Stimulated activated CD8-positive, alpha-beta memory T cell treated with anti-CD3 and anti-CD28 coated beads, Interleukin-4, amount 100 ng/mL, for 1 hour (primary cell): ENCODE results near the gene SLC27A2.

Source experiments
- DNase-seq, 2 donors: peaks; one replicate each; pipeline ENCODE4 v3.0.0-alpha.2; 2020; ENCODE audit warnings: low read depth in 2 of 2, low spot score in 1 of 2

The SLC27A2 gene

GRCh38 chr15:50190166-50190570 is 8.2 kb downstream of the SLC27A2 start:
- no peak for DNase-seq

- no peak for DNase-seq
These were observed 8.7 kb downstream of the SLC27A2 start for GRCh38 chr15:50190723-50191122.

- no peak for DNase-seq
These were observed 10.2 kb downstream of the SLC27A2 start for GRCh38 chr15:50192164-50192563.

GRCh38 chr15:50192926-50193620 is 11.1 kb downstream of the SLC27A2 start:
- DNase-seq, result no peak

DNA sequence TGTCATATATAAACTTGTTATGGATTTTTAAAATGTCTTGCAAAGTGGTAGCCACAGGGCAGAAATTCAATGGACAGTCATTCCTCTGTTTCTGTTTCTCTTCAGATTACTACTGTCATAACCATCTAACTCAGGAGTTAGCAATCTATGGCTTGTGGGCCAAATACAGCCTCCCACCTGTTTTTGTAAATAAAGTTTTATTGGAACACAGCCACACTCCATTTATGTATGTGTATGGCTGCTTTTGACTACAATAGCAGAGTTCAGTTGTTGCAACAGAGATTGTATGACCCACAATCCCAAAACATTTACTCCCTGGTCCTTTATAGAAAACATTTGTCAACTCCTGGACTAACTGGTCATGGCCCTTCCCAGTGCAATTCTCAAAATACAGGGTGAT is 20.0 kb downstream of the SLC27A2 start:
- DNase-seq, result no peak

GRCh38 chr15:50206020-50206419 is 24.0 kb downstream of the SLC27A2 start:
- no peak for DNase-seq

DNA sequence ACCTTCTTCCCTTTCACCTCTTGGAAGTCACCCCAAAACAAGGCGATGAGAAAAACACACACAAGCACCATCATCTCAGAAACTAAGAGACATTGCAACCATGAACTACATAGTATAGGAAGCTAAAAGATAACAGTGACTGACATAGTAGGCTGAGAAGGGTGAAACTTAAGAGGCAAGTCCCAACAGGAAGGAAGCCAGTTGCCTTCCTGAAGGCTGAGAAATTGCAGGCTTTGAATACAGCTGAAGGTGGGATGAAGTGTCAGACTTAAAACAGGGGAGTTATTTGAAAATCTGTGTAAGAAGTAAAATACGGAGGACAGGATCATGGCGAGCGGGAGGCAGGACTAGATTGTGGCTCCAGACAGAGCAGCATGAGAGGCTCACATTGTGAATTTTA is 27.8 kb downstream of the SLC27A2 start:
- no peak for DNase-seq

DNA sequence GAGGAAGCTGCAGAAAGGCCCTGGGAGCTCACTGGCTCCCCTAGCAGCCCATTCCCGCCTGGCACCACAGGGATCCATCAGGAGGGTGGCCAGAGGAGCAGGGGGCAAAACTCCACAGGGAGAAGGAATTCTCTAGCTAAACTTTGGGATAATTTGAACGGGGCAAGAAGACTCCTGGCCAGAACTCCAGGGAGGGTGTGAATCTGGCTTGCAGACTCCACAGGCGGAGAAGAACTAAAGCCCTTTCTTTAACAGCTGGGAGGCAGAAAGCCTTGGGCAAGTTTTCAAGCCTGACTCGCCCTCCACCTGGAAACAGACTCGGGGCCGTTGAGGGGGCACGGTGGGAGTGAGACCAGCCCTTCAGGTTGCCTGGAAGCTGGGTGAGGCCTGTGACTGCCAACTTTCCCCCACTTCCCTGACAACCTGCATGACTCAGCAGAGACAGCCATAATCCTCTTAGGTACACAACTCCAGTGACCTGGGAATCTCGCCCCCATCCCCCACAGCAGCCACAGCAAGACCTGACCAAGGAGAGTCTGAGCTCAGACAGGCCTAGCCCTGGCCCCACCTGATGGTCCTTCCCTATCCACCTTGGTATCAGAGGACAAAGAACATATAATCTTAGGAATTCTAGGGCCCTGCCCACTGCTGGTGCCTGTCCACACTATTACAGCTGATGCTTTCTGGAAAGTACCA is 28.6 kb downstream of the SLC27A2 start:
- no peak for DNase-seq

DNA sequence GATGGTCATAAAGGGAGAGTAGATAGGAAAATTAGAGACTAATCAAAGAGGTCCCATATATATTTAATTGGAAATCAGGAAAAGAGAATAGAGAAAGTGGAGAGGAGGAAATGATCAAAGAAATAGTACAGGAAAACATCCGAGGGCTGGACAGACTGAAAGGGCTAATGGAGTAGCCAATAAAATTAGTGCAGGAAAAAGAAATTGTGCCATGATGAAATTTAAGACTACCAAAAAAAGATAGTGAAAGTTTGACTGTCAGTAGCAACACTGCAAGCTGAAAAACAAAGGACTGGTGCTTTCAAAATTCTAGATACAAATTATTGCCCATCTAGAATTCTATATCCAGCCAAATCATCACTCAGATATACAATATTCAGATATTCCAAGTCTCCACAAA is 36.3 kb downstream of the SLC27A2 start:
- DNase-seq, result no peak

GRCh38 chr15:50218691-50219090 is 36.7 kb downstream of the SLC27A2 start:
- no peak for DNase-seq

DNA sequence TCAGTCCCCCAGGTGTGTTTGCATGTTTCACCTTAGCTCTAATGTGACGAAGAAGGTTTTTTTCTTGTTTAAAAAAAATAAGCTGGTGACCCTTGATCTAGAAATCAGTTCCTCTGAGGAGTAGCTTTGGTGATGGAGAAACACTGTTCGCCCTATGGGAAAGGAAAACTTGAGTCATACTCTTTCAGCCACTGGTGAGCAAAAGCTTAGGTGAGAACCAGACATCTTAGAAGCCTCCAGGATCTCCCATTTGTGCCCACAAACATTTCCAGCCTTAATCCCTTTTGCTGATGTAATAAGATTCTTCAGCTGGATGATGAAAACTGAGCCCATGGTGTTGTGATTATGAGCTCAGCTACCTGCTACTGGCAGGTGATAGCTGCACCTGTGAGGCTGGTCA is 37.8 kb downstream of the SLC27A2 start:
- DNase-seq, result no peak

- DNase-seq, result no peak
These were observed 40.2 kb downstream of the SLC27A2 start for GRCh38 chr15:50222181-50222580.

GRCh38 chr15:50224606-50225005 is 42.6 kb downstream of the SLC27A2 start:
- no peak for DNase-seq

- no peak for DNase-seq
These were observed 43.1 kb downstream of the SLC27A2 start for GRCh38 chr15:50225057-50225456.

GRCh38 chr15:50225938-50226337 is 43.9 kb downstream of the SLC27A2 start:
- no peak for DNase-seq

DNA sequence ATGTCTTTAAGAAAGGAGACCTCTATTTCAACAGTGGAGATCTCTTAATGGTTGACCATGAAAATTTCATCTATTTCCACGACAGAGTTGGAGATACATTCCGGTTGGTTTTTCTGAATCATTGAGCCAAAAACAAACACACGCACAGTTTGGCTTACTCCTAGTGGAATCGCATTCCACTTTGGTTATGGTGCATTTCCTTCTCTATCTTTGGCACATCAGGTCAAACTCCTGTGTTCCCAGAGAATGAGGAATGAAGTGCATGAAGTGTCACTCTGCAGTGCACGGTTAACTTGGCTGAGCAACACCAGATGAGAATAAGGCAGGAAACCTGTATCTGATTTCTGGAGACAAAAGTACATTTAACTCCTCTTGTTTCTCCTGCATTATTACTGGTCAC is 45.1 kb downstream of the SLC27A2 start:
- DNase-seq, result no peak

DNA sequence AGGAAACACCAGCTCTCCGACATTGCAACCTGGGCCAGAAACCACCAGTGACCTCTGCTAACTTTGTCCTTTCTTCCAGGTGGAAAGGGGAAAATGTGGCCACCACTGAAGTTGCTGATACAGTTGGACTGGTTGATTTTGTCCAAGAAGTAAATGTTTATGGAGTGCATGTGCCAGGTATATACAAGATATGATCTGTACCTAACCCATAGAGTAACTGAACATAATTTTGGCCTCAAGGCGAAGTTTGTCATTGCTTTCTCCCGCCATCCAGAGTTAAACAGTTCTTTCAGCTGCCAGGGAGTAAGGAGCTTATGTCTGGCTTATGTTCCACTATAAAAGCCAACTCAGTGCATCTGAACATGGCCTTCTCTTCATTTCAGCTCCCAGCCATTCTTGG is 46.9 kb downstream of the SLC27A2 start:
- DNase-seq, result no peak

DNA sequence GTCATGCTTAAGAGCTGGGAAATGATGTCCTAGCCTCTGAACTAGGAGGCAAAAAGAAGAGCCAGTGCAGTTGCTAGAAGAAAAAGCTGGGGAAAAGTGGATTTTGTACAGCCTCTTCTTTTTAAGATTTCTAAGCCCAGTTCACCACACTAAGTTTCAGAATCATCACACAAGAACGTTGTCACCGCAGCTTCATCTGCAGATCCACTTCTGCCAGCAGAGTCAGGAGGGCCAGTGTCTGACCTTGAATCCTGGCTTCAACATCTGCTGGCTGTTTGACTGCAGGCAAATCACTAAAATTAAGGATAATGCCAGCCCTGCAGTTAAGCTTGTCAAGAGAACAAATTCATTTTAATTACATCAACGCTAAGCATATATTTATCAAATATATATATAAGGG is 47.3 kb downstream of the SLC27A2 start:
- DNase-seq, result no peak

GRCh38 chr15:50231761-50232160 is 49.8 kb downstream of the SLC27A2 start:
- no peak for DNase-seq

GRCh38 chr15:50232791-50233190 is 50.8 kb downstream of the SLC27A2 start:
- no peak for DNase-seq

- DNase-seq, result no peak
These were observed 51.3 kb downstream of the SLC27A2 start for GRCh38 chr15:50233192-50233736.

GRCh38 chr15:50234764-50235163 is 52.8 kb downstream of the SLC27A2 start:
- no peak for DNase-seq

- DNase-seq, result no peak
These were observed 53.8 kb downstream of the SLC27A2 start for GRCh38 chr15:50235794-50236193.
